GM21576 (cell line): Measurements from ENCODE around the gene MKLN1.
"Not testable (repeated sequence)": the region's sequence is repeated elsewhere in the genome, so short reads cannot be mapped to it uniquely, and the experiment has no call there.

Experiments used
- ATAC-seq: cut with Tn5 transposase; IDR thresholded peaks from one replicate; pipeline ENCODE4 v1.9.1; 2021; ENCODE audit warnings: mild to moderate bottlenecking, moderate library complexity; ENCODE audit not compliant: unreplicated experiment

Gene MKLN1

GRCh38 chr7:131307627-131308026 lies 20.0 kb upstream of the MKLN1 start:
- ATAC-seq = no peak

- no peak for ATAC-seq
Measured at GRCh38 chr7:131312838-131313237, 14.8 kb upstream of the MKLN1 start.

GRCh38 chr7:131320603-131321002 lies 7.1 kb upstream of the MKLN1 start:
- ATAC-seq = no peak

- no peak for ATAC-seq
Measured at GRCh38 chr7:131321656-131322055, 6.0 kb upstream of the MKLN1 start.

- ATAC-seq = no peak
Measured at GRCh38 chr7:131322061-131322460, 5.6 kb upstream of the MKLN1 start.

- no peak for ATAC-seq
Measured at GRCh38 chr7:131322861-131323260, 4.8 kb upstream of the MKLN1 start.

GRCh38 chr7:131325179-131325840 lies 2.4 kb upstream of the MKLN1 start:
- ATAC-seq = no peak

- ATAC-seq = no peak
Measured at GRCh38 chr7:131326576-131326975, 1.1 kb upstream of the MKLN1 start.

GRCh38 chr7:131327049-131327625 lies 539 bp upstream of the MKLN1 start:
- ATAC-seq = peak; percentile 26

- no peak for ATAC-seq
Measured at GRCh38 chr7:131328377-131329175, 900 bp downstream of the MKLN1 start.

GRCh38 chr7:131329176-131329570 lies 1.5 kb downstream of the MKLN1 start:
- no peak for ATAC-seq

GRCh38 chr7:131330299-131330698 lies 2.6 kb downstream of the MKLN1 start:
- no peak for ATAC-seq

GRCh38 chr7:131331806-131332205 lies 4.1 kb downstream of the MKLN1 start:
- ATAC-seq = no peak

GRCh38 chr7:131332729-131333128 lies 5.1 kb downstream of the MKLN1 start:
- ATAC-seq = not testable (repeated sequence)

- ATAC-seq = no peak
Measured at GRCh38 chr7:131335639-131336381, 8.1 kb downstream of the MKLN1 start.

- ATAC-seq = no peak
Measured at GRCh38 chr7:131336956-131337355, 9.3 kb downstream of the MKLN1 start.

GRCh38 chr7:131338173-131338572 lies 10.5 kb downstream of the MKLN1 start:
- ATAC-seq = no peak

- no peak for ATAC-seq
Measured at GRCh38 chr7:131338691-131339390, 11.2 kb downstream of the MKLN1 start.

GRCh38 chr7:131341690-131342089 lies 14.0 kb downstream of the MKLN1 start:
- ATAC-seq = no peak

GRCh38 chr7:131342864-131343442 lies 15.3 kb downstream of the MKLN1 start:
- no peak for ATAC-seq
